H1 (cell line): ENCODE measurements around the gene ERO1B. TPM values are rescaled to one million over a fixed set of nuclear protein-coding genes. Genes with fewer than 3 reads are reported as not detected.

Source experiments
- CTCF ChIA-PET: fragments of 300-600 bp; sonication (Branson Sonifier 250); formaldehyde crosslinking; loops from one replicate; lab custom pipeline; 2021; ENCODE audit not compliant: partially characterized antibody; lab: Charles Lee
- POLR2A ChIA-PET: fragments of 300-600 bp; sonication (Branson Sonifier 250); formaldehyde crosslinking; loops from one replicate; lab custom pipeline; 2021; ENCODE audit warnings: inconsistent platforms; ENCODE audit not compliant: partially characterized antibody; lab: Charles Lee
- DNase-seq, 2 experiments: peaks; one replicate each; pipeline versions ENCODE4 v3.0.0 to v3.0.0-alpha.2; 2010 to 2022; ENCODE audit warnings: low spot score in 2 of 2, low read depth in 1 of 2, mixed read lengths in 1 of 2
- FAIRE-seq: peaks from 2 replicates; lab custom pipeline; 2011; peaks lifted over from hg19 to GRCh38; lab: Jason Lieb, UNC
- H2AFZ ChIP-seq: 2 replicates; pipeline ENCODE4 v1.8.1; 2012; ENCODE audit warnings: low read length, inconsistent platforms
- H2AK5ac ChIP-seq: 2 replicates; pipeline ENCODE4 v1.6.1; 2013; ENCODE audit warnings: low read depth, low read length
- H2BK120ac ChIP-seq: replicated peaks from 2 replicates; pipeline ENCODE3; 2013; ENCODE audit warnings: low read depth, low read length, inconsistent platforms
- H2BK12ac ChIP-seq: 2 replicates; pipeline ENCODE4 v1.6.1; 2013; ENCODE audit warnings: low read depth, low read length
- H2BK15ac ChIP-seq: 2 replicates; pipeline ENCODE4 v1.6.1; 2013; ENCODE audit warnings: low read length
- H2BK20ac ChIP-seq: 2 replicates; pipeline ENCODE4 v1.6.1; 2013; ENCODE audit warnings: low read length
- H2BK5ac ChIP-seq: 2 replicates; pipeline ENCODE4 v1.6.1; 2013; ENCODE audit warnings: low read depth, low read length
- H3K14ac ChIP-seq: 2 replicates; pipeline ENCODE4 v1.6.1; 2013; ENCODE audit warnings: inconsistent platforms; ENCODE audit not compliant: insufficient read length
- H3K18ac ChIP-seq: 2 replicates; pipeline ENCODE4 v1.6.1; 2013; ENCODE audit warnings: low read length; ENCODE audit errors: extremely low read depth
- H3K23ac ChIP-seq: 2 replicates; pipeline ENCODE4 v1.6.1; 2013; ENCODE audit warnings: inconsistent platforms; ENCODE audit not compliant: insufficient read length
- H3K23me2 ChIP-seq: 2 replicates; pipeline ENCODE4 v1.6.1; 2013; ENCODE audit warnings: low read depth, low read length
- H3K27ac ChIP-seq: 2 replicates; pipeline ENCODE4 v1.6.1; 2011; ENCODE audit warnings: low read depth, low read length, inconsistent platforms
- H3K27me3 ChIP-seq, 4 experiments: replicated peaks in 1 of 4; 1 replicate in 1 of 4; 2 replicates in 3 of 4; pipeline versions ENCODE4 v1.6.1 to v1.8.1; 2011 to 2013; ENCODE audit warnings: low read length in 3 of 4, mild to moderate bottlenecking in 3 of 4, inconsistent platforms in 2 of 4, mixed read lengths in 2 of 4, moderate library complexity in 1 of 4; ENCODE audit not compliant: control insufficient read depth in 3 of 4, insufficient read depth in 3 of 4; ENCODE audit errors: extremely low read depth in 1 of 4
- H3K36me3 ChIP-seq, 4 experiments: 2 replicates each; pipeline versions ENCODE4 v1.6.1 to v1.8.1; 2011 to 2013; ENCODE audit warnings: mild to moderate bottlenecking in 4 of 4, low read length in 3 of 4, moderate library complexity in 2 of 4, control low read depth in 1 of 4, inconsistent platforms in 1 of 4; ENCODE audit not compliant: insufficient read depth in 4 of 4, control insufficient read depth in 2 of 4
- H3K4ac ChIP-seq: replicated peaks from 2 replicates; pipeline ENCODE3; 2013; ENCODE audit warnings: low read length, low read depth, mixed read lengths, inconsistent platforms; ENCODE audit not compliant: insufficient read length
- H3K4me1 ChIP-seq, 4 experiments: replicated peaks in 1 of 4; 1 replicate in 1 of 4; 2 replicates in 3 of 4; pipeline versions ENCODE4 v1.6.1 to v1.8.1; 2011 to 2013; ENCODE audit warnings: low read length in 3 of 4, inconsistent platforms in 2 of 4, mixed read lengths in 1 of 4; ENCODE audit not compliant: insufficient read depth in 4 of 4, control insufficient read depth in 3 of 4
- H3K4me2 ChIP-seq, 2 experiments: 2 replicates each; pipeline versions ENCODE4 v1.6.1 to v1.8.1; 2011 to 2013; ENCODE audit warnings: low read depth in 2 of 2, low read length in 2 of 2, control low read depth in 1 of 2, inconsistent platforms in 1 of 2, mild to moderate bottlenecking in 1 of 2; ENCODE audit not compliant: insufficient read depth in 1 of 2
- H3K4me3 ChIP-seq, 4 experiments: fragments of 200-600, 300-600 bp in 1 of 4; sonication (generic), shearing (Covaris generic), sonication (Bioruptor Twin) in 1 of 4; 2 replicates each; pipeline versions ENCODE4 v1.5.1 to v1.8.1; 2011 to 2016; ENCODE audit warnings: low read length in 4 of 4, low read depth in 3 of 4, control low read depth in 2 of 4, inconsistent platforms in 2 of 4, mild to moderate bottlenecking in 2 of 4, mixed read lengths in 1 of 4, moderate library complexity in 1 of 4; ENCODE audit not compliant: insufficient read depth in 2 of 4; ENCODE audit errors: extremely low read depth in 1 of 4
- H3K56ac ChIP-seq: replicated peaks from 2 replicates; pipeline ENCODE3; 2013; ENCODE audit warnings: low read depth, mild to moderate bottlenecking, mixed read lengths, low read length, inconsistent platforms; ENCODE audit not compliant: insufficient read length
- H3K79me1 ChIP-seq: 2 replicates; pipeline ENCODE4 v1.6.1; 2013; ENCODE audit warnings: low read depth, low read length, control low read depth
- H3K79me2 ChIP-seq, 2 experiments: 2 replicates each; pipeline versions ENCODE4 v1.6.1 to v1.8.1; 2012 to 2013; ENCODE audit warnings: low read length in 2 of 2, mild to moderate bottlenecking in 2 of 2, inconsistent platforms in 1 of 2; ENCODE audit not compliant: insufficient read depth in 2 of 2, control insufficient read depth in 1 of 2
- H3K9ac ChIP-seq, 4 experiments: replicated peaks in 1 of 4; 1 replicate in 1 of 4; 2 replicates in 3 of 4; pipeline versions ENCODE4 v1.6.1 to v1.8.1; 2011 to 2013; ENCODE audit warnings: low read depth in 3 of 4, low read length in 3 of 4, control low read depth in 2 of 4, mild to moderate bottlenecking in 2 of 4, moderate library complexity in 2 of 4, inconsistent platforms in 1 of 4; ENCODE audit errors: extremely low read depth in 1 of 4
- H3K9me3 ChIP-seq, 2 experiments: 2 replicates each; pipeline versions ENCODE4 v1.6.1 to v1.8.1; 2012 to 2013; ENCODE audit warnings: mild to moderate bottlenecking in 2 of 2, moderate library complexity in 2 of 2, control low read depth in 1 of 2, inconsistent platforms in 1 of 2, low read depth in 1 of 2, low read length in 1 of 2, mixed read lengths in 1 of 2; ENCODE audit not compliant: insufficient read depth in 2 of 2
- H4K20me1 ChIP-seq, 2 experiments: replicated peaks in 1 of 2; 2 replicates each; pipeline versions ENCODE3 to v1.8.1; 2011 to 2013; ENCODE audit warnings: inconsistent platforms in 2 of 2, low read length in 2 of 2, mild to moderate bottlenecking in 1 of 2; ENCODE audit not compliant: insufficient read depth in 2 of 2, control insufficient read depth in 1 of 2
- H4K5ac ChIP-seq: 2 replicates; pipeline ENCODE4 v1.6.1; 2013; ENCODE audit warnings: low read length, low read depth, mixed read lengths, inconsistent platforms; ENCODE audit not compliant: insufficient read length
- H4K8ac ChIP-seq: 2 replicates; pipeline ENCODE4 v1.8.0; 2013; ENCODE audit warnings: mild to moderate bottlenecking, moderate library complexity, low read length, inconsistent platforms; ENCODE audit not compliant: insufficient read depth; ENCODE audit errors: extremely low read depth
- H4K91ac ChIP-seq: replicated peaks from 2 replicates; pipeline ENCODE3; 2013; ENCODE audit warnings: low read length, mixed read lengths, inconsistent platforms; ENCODE audit not compliant: insufficient read length
- CBX5 ChIP-seq: fragments of 300-800, 300-1000 bp; sonication (generic); IDR thresholded peaks from 2 replicates; pipeline ENCODE4 v1.7.1; 2016; ENCODE audit warnings: antibody characterized with exemption, low read length, low read depth
- CHD2 ChIP-seq: IDR thresholded peaks from 2 replicates; pipeline ENCODE4 v1.6.1; 2012; ENCODE audit warnings: low read length, improper control_type of control experiment
- CREB1 ChIP-seq: IDR thresholded peaks from 2 replicates; pipeline ENCODE4 v1.6.1; 2012; ENCODE audit warnings: inconsistent platforms
- JUN ChIP-seq: IDR thresholded peaks from 2 replicates; pipeline ENCODE4 v1.6.1; 2011; ENCODE audit warnings: low read depth, mild to moderate bottlenecking, improper control_type of control experiment, low read length
- PHF8 ChIP-seq: fragments of 200-600 bp; sonication (generic); conservative IDR thresholded peaks from 2 replicates; pipeline ENCODE4 v1.7.1; 2012; ENCODE audit warnings: low read depth, mild to moderate bottlenecking, inconsistent platforms, low read length, moderate library complexity
- POU5F1 ChIP-seq: IDR thresholded peaks from 2 replicates; pipeline ENCODE4 v1.6.1; 2011; ENCODE audit warnings: low read depth, mild to moderate bottlenecking, low read length, moderate library complexity
- RBBP5 ChIP-seq: IDR thresholded peaks from 2 replicates; pipeline ENCODE4 v1.7.1; 2012; ENCODE audit warnings: low read depth, mild to moderate bottlenecking, inconsistent platforms, low read length, moderate library complexity, borderline replicate concordance
- RXRA ChIP-seq: IDR thresholded peaks from 2 replicates; pipeline ENCODE4 v1.6.1; 2011; ENCODE audit warnings: low read depth, mild to moderate bottlenecking, low read length, moderate library complexity; ENCODE audit not compliant: insufficient read depth
- TAF1 ChIP-seq: IDR thresholded peaks from 2 replicates; pipeline ENCODE4 v1.6.1; 2011; ENCODE audit warnings: mild to moderate bottlenecking, low read depth, low read length
- WGBS, 2 experiments: shearing (Covaris generic) in 1 of 2; methylation state at CpG; one replicate each; pipeline versions ENCODE4 v1.1.6 to v1.1.7; 2013 to 2015; ENCODE audit warnings: low lambda C conversion rate in 2 of 2, mixed read lengths in 2 of 2, inconsistent platforms in 1 of 2, low coverage in 1 of 2, missing lambda C conversion rate in 1 of 2; ENCODE audit not compliant: insufficient replicate concordance in 2 of 2, insufficient coverage in 1 of 2, insufficient read length in 1 of 2; ENCODE audit errors: extremely low coverage in 1 of 2, missing lambda C conversion rate in 1 of 2; 5-methylcytosine and 5-hydroxymethylcytosine counted together
- polyA plus RNA-seq, 7 experiments: library from polyadenylated mRNA; depleted of rRNA in 3 of 7; stranded (reverse) in 5 of 7; unstranded in 2 of 7; fragments of >200 nt in 5 of 7; fragments of 200-250 nt in 2 of 7; gene quantifications; 1 replicate in 5 of 7; 2 replicates in 1 of 7; 4 replicates in 1 of 7; pipeline versions ENCODE4 v1.2.1 to v1.2.3, GENCODE V29; 2011 to 2013; ENCODE audit warnings: missing spikeins in 2 of 7, mixed read lengths in 2 of 7
- total RNA-seq: library from RNA; stranded (reverse); fragmentation: NEBNext Ultra II Directional; extraction: Animal tissue kit (Norgen Biotek cat#: 25700); gene quantifications from 2 replicates; pipeline ENCODE4 v1.2.1, GENCODE V29; 2021
- TF ChIP-seq, protein P1 (sequence below): IDR thresholded peaks from 2 replicates; pipeline ENCODE4 v1.6.1; 2011; ENCODE audit warnings: low read depth, mild to moderate bottlenecking, low read length; ENCODE audit not compliant: insufficient read depth

The ERO1B gene
- total and polyA plus RNA-seq, 2 of the 8 experiments (the other 6 are each of a cell fraction or from before 2014, with no cell fraction given), result 0.74 to 5.6 TPM

DNA sequence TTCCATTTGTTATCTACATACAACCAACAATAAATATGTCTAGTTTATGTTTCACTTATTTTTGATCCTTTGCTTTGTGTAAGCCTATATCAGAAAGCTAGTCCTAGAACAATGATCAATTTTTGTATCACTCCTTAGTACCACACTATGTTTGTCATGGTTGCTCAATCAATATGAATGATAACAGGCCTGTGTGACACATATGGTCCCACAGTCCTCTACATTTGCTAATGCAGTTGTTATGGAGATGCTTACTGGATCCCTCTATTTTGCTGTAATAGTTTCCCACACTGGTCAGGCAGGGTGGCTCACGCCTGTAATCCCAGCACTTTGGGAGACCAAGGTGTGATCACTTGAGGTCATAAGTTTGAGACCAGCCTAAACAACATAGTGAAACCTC lies 59.1 kb downstream of the ERO1B start:
- no peak overlapping the region for H3K14ac ChIP-seq
- CTCF ChIA-PET, result no interaction called here
- no peak overlapping the region for H4K5ac ChIP-seq
- no peak overlapping the region for H2BK12ac ChIP-seq
- no peak overlapping the region for H2BK15ac ChIP-seq
- WGBS, 2 experiments, result 94% methylated on average over 1 of the region's 1 CpG; no CpG with 5 or more reads in 1 of the 2 experiments
- no peaks in the 10 kb centered on the region for H3K4me1 ChIP-seq
- H3K27ac ChIP-seq, result no peak overlapping the region
- DNase-seq (no peak), FAIRE-seq (no peak)
- no peak overlapping the region for H2AFZ ChIP-seq
- H4K91ac ChIP-seq, result no peak overlapping the region
- H3K4ac ChIP-seq, result no peak overlapping the region
- no peaks in the 10 kb centered on the region; a peak in 1 of 8 replicates for H3K36me3 ChIP-seq
- POLR2A ChIA-PET, result no interaction called here
- H4K8ac ChIP-seq, result no peak overlapping the region
- no peak overlapping the region for H2BK5ac ChIP-seq
- H2AK5ac ChIP-seq, result no peak overlapping the region
- H3K23ac ChIP-seq, result no peak overlapping the region
- no peak overlapping the region for H3K9ac ChIP-seq
- no peak overlapping the region for H3K4me2 ChIP-seq
- no peaks in the 10 kb centered on the region for H3K9me3 ChIP-seq
- no peak overlapping the region for H3K4me3 ChIP-seq
- H4K20me1 ChIP-seq, result no peaks in the 10 kb centered on the region
- no peak overlapping the region for H3K56ac ChIP-seq
- H3K27me3 ChIP-seq, result no peaks in the 10 kb centered on the region
- TF ChIP-seq CHD2 (no peak), RXRA (no peak), PHF8 (no peak), RBBP5 (no peak), CBX5 (no peak), POU5F1 (no peak), JUN (no peak), TAF1 (no peak), CREB1 (no peak)
- TF ChIP-seq, protein P1, sequence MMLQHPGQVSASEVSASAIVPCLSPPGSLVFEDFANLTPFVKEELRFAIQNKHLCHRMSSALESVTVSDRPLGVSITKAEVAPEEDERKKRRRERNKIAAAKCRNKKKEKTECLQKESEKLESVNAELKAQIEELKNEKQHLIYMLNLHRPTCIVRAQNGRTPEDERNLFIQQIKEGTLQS, result no peak
- H2BK20ac ChIP-seq, result no peak overlapping the region
- H3K23me2 ChIP-seq, result no peaks in the 10 kb centered on the region
- no peak overlapping the region for H3K18ac ChIP-seq
- H3K79me1 ChIP-seq, result no peaks in the 10 kb centered on the region
- no peaks in the 10 kb centered on the region for H3K79me2 ChIP-seq
- H2BK120ac ChIP-seq, result no peak overlapping the region
